BJ (cell line): Measurements from ENCODE around the gene JAGN1. TPM values are rescaled to one million over a fixed set of nuclear protein-coding genes. Genes with fewer than 3 reads are reported as not detected.
"Not testable (repeated sequence)": the region's sequence is repeated elsewhere in the genome, so short reads cannot be mapped to it uniquely, and the experiment has no call there.

Experiments used
- CTCF ChIA-PET: fragments of 350-600 bp; formaldehyde crosslinking; extraction: SDS; loops from one replicate; lab custom pipeline; 2021; ENCODE audit warnings: antibody characterized with exemption, inconsistent platforms; lab: Yijun Ruan, JAX
- POLR2A ChIA-PET: fragments of 300-600 bp; sonication (Branson Sonifier 250); formaldehyde crosslinking; extraction: SDS; loops from one replicate; lab custom pipeline; 2021; ENCODE audit warnings: antibody characterized with exemption; lab: Charles Lee
- DNase-seq: peaks from one replicate; pipeline ENCODE4 v3.0.0-alpha.2; 2011; ENCODE audit warnings: low read depth
- H3K27me3 ChIP-seq: 2 replicates; pipeline ENCODE4 v1.6.0; 2011; ENCODE audit warnings: low read length; ENCODE audit not compliant: control insufficient read depth, insufficient read depth
- H3K36me3 ChIP-seq: 2 replicates; pipeline ENCODE4 v1.5.1; 2011; ENCODE audit warnings: low read length; ENCODE audit not compliant: control insufficient read depth, insufficient read depth
- H3K4me3 ChIP-seq: 2 replicates; pipeline ENCODE4 v1.5.1; 2011; ENCODE audit warnings: low read depth, mild to moderate bottlenecking, control low read depth, low read length
- CTCF ChIP-seq: IDR thresholded peaks from 2 replicates; pipeline ENCODE4 v1.5.1; 2011; ENCODE audit warnings: low read depth, mild to moderate bottlenecking, control low read depth, inconsistent platforms, low read length, moderate library complexity; ENCODE audit not compliant: insufficient read depth
- polyA plus RNA-seq: library from polyadenylated mRNA; depleted of rRNA; stranded (reverse); fragments of >200 nt; gene quantifications from 2 replicates; pipeline ENCODE4 v1.2.3, GENCODE V29; 2011

Gene JAGN1
- polyA plus RNA-seq, 1 experiment, result 47.2 TPM

- no peak for DNase-seq
- no peak for TF ChIP-seq CTCF
- POLR2A ChIA-PET, result interaction anchor here (0.6 kb wide), 1 partner anchor 260 kb away, joined by 5 read pairs; no protein-coding TSS in a partner anchor
- CTCF ChIA-PET, result interaction anchor here (0.6 to 1.0 kb wide), 4 partner anchors 11 to 85 kb away, joined by 3 to 4 read pairs (median 3); partner anchors contain the start of gene IL17RE
- H3K27me3 ChIP-seq, result no peaks in the 10 kb centered on the region
- H3K36me3 ChIP-seq, result peaks cover 6% of the 10 kb centered on the region
- peak overlapping the region; percentile 98 for H3K4me3 ChIP-seq
These were observed 737 bp downstream of the JAGN1 start for GRCh38 chr3:9891072-9891622.

- ChIA-PET POLR2A (interaction anchor here (1.0 kb wide), 1 partner anchor 9 kb away, joined by 18 read pairs; the partner anchor contains the start of gene IL17RE), CTCF (interaction anchor here (1.0 to 2.3 kb wide), 4 partner anchors 9 to 44 kb away, joined by 3 to 12 read pairs (median 4); partner anchors contain the start of gene IL17RE)
- H3K36me3 ChIP-seq, result peaks cover 6% of the 10 kb centered on the region
- no peak overlapping the region for H3K4me3 ChIP-seq
- H3K27me3 ChIP-seq, result no peaks in the 10 kb centered on the region
- TF ChIP-seq CTCF, result no peak
- DNase-seq, result no peak
These were observed 3.3 kb downstream of the JAGN1 start for GRCh38 chr3:9893739-9894138.

- CTCF ChIA-PET, result interaction anchor here (0.6 kb wide), 1 partner anchor 85 kb away, joined by 3 read pairs; no protein-coding TSS in a partner anchor
- DNase-seq, POLR2A ChIA-PET, H3K4me3 ChIP-seq, H3K27me3 ChIP-seq, H3K36me3 ChIP-seq: not testable (repeated sequence)
These were observed 5.3 kb downstream of the JAGN1 start for GRCh38 chr3:9895715-9896114.

- H3K4me3 ChIP-seq, POLR2A ChIA-PET, DNase-seq, H3K27me3 ChIP-seq, CTCF ChIA-PET, H3K36me3 ChIP-seq: not testable (repeated sequence)
These were observed 6.5 kb downstream of the JAGN1 start for GRCh38 chr3:9896755-9897407.

GRCh38 chr3:9897408-9898372 lies 7.3 kb downstream of the JAGN1 start:
- TF ChIP-seq CTCF, result no peak
- peaks cover 6% of the 10 kb centered on the region for H3K36me3 ChIP-seq
- DNase-seq, result no peak
- CTCF ChIA-PET, result no interaction called here
- H3K27me3 ChIP-seq, result no peaks in the 10 kb centered on the region
- POLR2A ChIA-PET, result no interaction called here
- H3K4me3 ChIP-seq, result no peak overlapping the region
